ENCODE measurements around the gene COLEC12.

COLEC12 gene

GRCh38 chr18:424071-424661 is 76.3 kb downstream of the COLEC12 start:
- no peak overlapping the region for H3K4me3 ChIP-seq (ENCODE audit: low read depth, low read length)
- TF ChIP-seq, protein P1, sequence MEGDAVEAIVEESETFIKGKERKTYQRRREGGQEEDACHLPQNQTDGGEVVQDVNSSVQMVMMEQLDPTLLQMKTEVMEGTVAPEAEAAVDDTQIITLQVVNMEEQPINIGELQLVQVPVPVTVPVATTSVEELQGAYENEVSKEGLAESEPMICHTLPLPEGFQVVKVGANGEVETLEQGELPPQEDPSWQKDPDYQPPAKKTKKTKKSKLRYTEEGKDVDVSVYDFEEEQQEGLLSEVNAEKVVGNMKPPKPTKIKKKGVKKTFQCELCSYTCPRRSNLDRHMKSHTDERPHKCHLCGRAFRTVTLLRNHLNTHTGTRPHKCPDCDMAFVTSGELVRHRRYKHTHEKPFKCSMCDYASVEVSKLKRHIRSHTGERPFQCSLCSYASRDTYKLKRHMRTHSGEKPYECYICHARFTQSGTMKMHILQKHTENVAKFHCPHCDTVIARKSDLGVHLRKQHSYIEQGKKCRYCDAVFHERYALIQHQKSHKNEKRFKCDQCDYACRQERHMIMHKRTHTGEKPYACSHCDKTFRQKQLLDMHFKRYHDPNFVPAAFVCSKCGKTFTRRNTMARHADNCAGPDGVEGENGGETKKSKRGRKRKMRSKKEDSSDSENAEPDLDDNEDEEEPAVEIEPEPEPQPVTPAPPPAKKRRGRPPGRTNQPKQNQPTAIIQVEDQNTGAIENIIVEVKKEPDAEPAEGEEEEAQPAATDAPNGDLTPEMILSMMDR (IDR thresholded peaks at IDR 0.05; ENCODE audit: insufficient read depth, low read depth, low read length, missing control alignments) = no peak
- DNase-seq (ENCODE audit: low read depth) = no peak

DNA sequence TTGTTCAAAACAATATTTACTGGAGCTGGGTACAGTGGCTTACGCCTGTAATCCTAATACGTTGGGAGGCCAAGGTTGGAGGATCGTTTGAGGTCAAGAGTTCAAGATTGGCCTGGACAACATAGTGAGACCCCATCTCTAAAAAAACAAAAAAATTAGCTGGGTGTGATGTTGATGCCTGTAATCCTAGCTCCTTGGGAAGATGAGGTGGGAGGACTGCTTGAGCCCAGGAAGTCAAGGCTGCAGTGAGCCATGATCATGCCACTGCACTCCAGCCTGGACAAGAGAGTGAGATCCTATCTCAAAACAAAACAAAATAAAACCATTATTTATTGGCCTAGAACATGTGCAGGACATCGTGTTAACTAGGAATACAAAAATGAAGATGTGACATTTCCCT is 77.5 kb downstream of the COLEC12 start:
- no peak overlapping the region for H3K4me3 ChIP-seq (ENCODE audit: low read depth, low read length)
- DNase-seq (ENCODE audit: low read depth) = no peak
- TF ChIP-seq, protein P1 (IDR thresholded peaks at IDR 0.05; ENCODE audit: insufficient read depth, low read depth, low read length, missing control alignments) = no peak

DNA sequence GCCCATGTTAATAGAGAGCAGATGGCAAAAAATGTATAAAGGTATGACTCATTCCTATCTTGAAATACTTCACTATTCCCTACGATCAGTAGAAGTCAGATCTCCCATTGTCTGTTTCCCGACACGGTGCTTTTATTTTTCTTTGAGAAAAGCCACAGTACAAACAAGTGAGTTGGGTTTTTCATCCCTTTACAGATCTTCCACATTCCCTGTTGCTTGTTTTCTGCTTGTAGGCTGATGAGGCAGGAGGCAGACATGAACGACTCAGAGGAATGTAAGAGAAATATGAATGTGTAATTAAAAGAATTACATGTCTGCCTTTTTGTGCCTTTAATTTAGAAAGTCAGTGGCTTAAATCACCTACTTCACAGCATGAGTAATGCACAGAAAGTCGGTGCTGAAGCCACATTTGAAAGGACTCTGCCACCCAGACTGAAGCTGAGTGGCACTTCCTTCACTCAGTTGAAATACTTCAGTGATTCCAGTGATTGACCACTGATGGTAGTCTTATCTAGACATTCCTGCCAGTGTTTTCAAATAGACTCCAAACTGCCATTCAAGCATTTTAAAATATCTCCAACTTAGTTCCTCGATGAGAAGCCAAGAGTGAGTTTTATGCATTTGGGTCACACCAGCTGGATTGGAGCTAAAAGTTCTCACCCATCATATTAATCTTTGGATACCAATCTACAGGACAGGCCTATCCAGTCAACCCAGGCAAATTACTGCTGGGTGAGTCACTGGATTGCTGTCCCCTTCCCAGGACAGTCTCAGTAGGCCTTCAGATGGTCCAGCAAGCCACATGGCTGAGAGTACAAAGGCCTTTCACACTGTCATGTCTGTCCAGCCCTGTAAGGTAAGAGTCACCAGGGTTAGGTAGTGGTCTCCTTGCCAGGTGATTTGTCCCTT is 79.0 kb downstream of the COLEC12 start:
- DNase-seq (ENCODE audit: low read depth) = no peak
- H3K4me3 ChIP-seq (ENCODE audit: low read depth, low read length) = no peak overlapping the region
- TF ChIP-seq, protein P1 (IDR thresholded peaks at IDR 0.05; ENCODE audit: insufficient read depth, low read depth, low read length, missing control alignments) = no peak

GRCh38 chr18:420661-421246 is 79.7 kb downstream of the COLEC12 start:
- TF ChIP-seq, protein P1 (IDR thresholded peaks at IDR 0.05; ENCODE audit: insufficient read depth, low read depth, low read length, missing control alignments) = no peak
- DNase-seq (ENCODE audit: low read depth) = no peak

DNA sequence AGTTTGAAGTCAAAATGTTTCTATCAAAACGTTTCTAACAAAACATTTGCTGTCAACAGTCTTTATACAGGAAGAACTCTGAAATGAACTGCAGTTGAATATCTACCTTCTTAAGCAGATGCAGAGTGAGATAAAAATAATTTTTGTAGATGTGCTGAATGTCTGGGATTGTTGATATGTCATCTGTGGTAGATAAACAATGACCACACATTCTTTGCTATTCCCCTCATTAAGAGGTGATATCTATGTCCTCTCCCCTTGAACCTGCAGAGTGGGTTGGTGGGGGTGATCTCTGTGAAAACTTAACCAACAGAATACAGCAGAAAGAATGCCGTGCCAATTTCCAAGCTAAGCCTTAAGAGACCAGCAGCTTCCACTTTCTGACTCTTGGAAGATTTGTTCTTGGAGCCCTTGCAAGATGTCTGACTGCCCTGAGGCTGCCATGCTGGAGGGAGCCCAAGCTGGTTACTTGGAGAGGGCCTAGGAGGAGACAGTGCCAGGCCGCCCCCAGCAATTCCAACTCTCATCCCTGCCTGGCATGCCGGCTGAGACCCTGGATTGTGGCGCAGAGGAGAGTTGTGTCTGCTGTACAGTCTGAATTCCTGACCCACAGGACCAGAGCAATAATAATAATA is 80.8 kb downstream of the COLEC12 start:
- DNase-seq (ENCODE audit: low read depth) = no peak
- TF ChIP-seq, protein P1 (IDR thresholded peaks at IDR 0.05; ENCODE audit: insufficient read depth, low read depth, low read length, missing control alignments) = no peak
- no peak overlapping the region for H3K4me3 ChIP-seq (ENCODE audit: low read depth, low read length)

More at GRCh38 chr18:420661-421246, 79.7 kb downstream of the COLEC12 start:
- no peak overlapping the region for H3K4me3 ChIP-seq (ENCODE audit: low read depth, low read length)

GRCh38 chr18:417495-417894 is 83.0 kb downstream of the COLEC12 start:
- TF ChIP-seq, protein P1 (IDR thresholded peaks at IDR 0.05; ENCODE audit: insufficient read depth, low read depth, low read length, missing control alignments) = no peak
- no peak for DNase-seq (ENCODE audit: low read depth)
- no peak overlapping the region for H3K4me3 ChIP-seq (ENCODE audit: low read depth, low read length)

All from GM12865 (cell line).